RWPE2 (cell line): ENCODE data around the gene HIGD2A.

ENCODE experiments used
- ATAC-seq: fragments of 200-7000 bp; cut with Tn5 transposase; 3 replicates; pipeline ENCODE4 v1.9.1; 2021; ENCODE audit warnings: low read depth
- DNase-seq: peaks from one replicate; pipeline ENCODE4 v3.0.0-alpha.2; 2020; ENCODE audit warnings: low spot score
- H3K27ac ChIP-seq: fragments of 450-650 bp; 2 replicates; pipeline ENCODE4 v1.5.1; 2017; ENCODE audit warnings: mild to moderate bottlenecking; ENCODE audit not compliant: poor library complexity, severe bottlenecking
- H3K27me3 ChIP-seq: fragments of 250-450 bp; sonication (Bioruptor Pico); 2 replicates; pipeline ENCODE4 v1.5.1; 2021; ENCODE audit warnings: mild to moderate bottlenecking, moderate library complexity; ENCODE audit not compliant: insufficient read depth, poor library complexity, severe bottlenecking
- H3K36me3 ChIP-seq: fragments of 250-450 bp; sonication (Bioruptor Pico); 2 replicates; pipeline ENCODE4 v1.5.1; 2020; ENCODE audit warnings: low read depth, mild to moderate bottlenecking, moderate library complexity
- H3K4me1 ChIP-seq: fragments of 250-450 bp; sonication (Bioruptor Pico); 2 replicates; pipeline ENCODE4 v1.5.1; 2021; ENCODE audit warnings: mild to moderate bottlenecking, moderate library complexity; ENCODE audit not compliant: insufficient read depth, poor library complexity, severe bottlenecking
- H3K4me3 ChIP-seq: fragments of 250-450 bp; sonication (Bioruptor Pico); 2 replicates; pipeline ENCODE4 v1.5.1; 2021; ENCODE audit warnings: mild to moderate bottlenecking, moderate library complexity; ENCODE audit not compliant: severe bottlenecking
- H3K9me3 ChIP-seq: fragments of 250-450 bp; sonication (Bioruptor Pico); 2 replicates; pipeline ENCODE4 v1.5.1; 2021; ENCODE audit warnings: mild to moderate bottlenecking, moderate library complexity; ENCODE audit not compliant: severe bottlenecking
- CTCF ChIP-seq: fragments of 450-650 bp; IDR thresholded peaks from one replicate; pipeline ENCODE4 v1.5.1; 2017; ENCODE audit warnings: mild to moderate bottlenecking, moderate library complexity; ENCODE audit not compliant: poor library complexity, severe bottlenecking

The HIGD2A gene

GRCh38 chr5:176391999-176392398, 3.4 kb downstream of the HIGD2A start:
- DNase-seq: no peak
- no peak overlapping the region for H3K27ac ChIP-seq
- no peaks in the 10 kb centered on the region for H3K9me3 ChIP-seq
- TF ChIP-seq CTCF: no peak
- peaks cover 10% of the 10 kb centered on the region for H3K4me1 ChIP-seq
- H3K4me3 ChIP-seq: no peak overlapping the region
- no peaks in the 10 kb centered on the region for H3K27me3 ChIP-seq
- no peak for ATAC-seq
- H3K36me3 ChIP-seq: peaks cover 71% of the 10 kb centered on the region

DNA sequence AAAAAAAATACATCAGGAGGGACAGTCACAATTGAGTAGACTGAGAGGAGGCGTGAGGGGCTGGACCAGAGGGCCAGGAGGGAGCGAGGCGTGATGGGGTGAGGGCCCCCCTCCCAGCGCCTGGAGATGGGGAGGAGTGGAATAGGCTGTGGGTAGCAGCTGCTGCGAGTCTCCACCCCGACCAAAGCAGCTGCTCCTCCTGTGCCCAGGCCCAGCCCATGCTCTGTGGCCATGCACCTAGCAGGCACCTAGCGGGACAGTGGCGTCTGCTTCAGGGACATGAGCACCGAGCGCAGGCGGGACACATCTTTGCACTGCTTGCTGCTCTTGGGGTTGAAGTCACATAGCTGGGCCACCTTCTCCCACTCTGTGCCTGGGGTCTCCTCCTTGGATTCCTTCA, 4.0 kb downstream of the HIGD2A start:
- no peaks in the 10 kb centered on the region for H3K27me3 ChIP-seq
- peaks cover 4% of the 10 kb centered on the region for H3K4me1 ChIP-seq
- DNase-seq: no peak
- no peak for TF ChIP-seq CTCF
- no peak overlapping the region for H3K4me3 ChIP-seq
- peaks cover 66% of the 10 kb centered on the region for H3K36me3 ChIP-seq
- H3K9me3 ChIP-seq: no peaks in the 10 kb centered on the region
- no peak for ATAC-seq
- no peak overlapping the region for H3K27ac ChIP-seq

GRCh38 chr5:176394096-176394495, 5.5 kb downstream of the HIGD2A start:
- peaks cover 80% of the 10 kb centered on the region for H3K36me3 ChIP-seq
- H3K27me3 ChIP-seq: no peaks in the 10 kb centered on the region
- no peaks in the 10 kb centered on the region for H3K9me3 ChIP-seq
- no peak for TF ChIP-seq CTCF
- H3K27ac ChIP-seq: no peak overlapping the region
- ATAC-seq (no peak), DNase-seq (no peak)
- peaks cover 4% of the 10 kb centered on the region for H3K4me1 ChIP-seq
- H3K4me3 ChIP-seq: no peak overlapping the region

DNA sequence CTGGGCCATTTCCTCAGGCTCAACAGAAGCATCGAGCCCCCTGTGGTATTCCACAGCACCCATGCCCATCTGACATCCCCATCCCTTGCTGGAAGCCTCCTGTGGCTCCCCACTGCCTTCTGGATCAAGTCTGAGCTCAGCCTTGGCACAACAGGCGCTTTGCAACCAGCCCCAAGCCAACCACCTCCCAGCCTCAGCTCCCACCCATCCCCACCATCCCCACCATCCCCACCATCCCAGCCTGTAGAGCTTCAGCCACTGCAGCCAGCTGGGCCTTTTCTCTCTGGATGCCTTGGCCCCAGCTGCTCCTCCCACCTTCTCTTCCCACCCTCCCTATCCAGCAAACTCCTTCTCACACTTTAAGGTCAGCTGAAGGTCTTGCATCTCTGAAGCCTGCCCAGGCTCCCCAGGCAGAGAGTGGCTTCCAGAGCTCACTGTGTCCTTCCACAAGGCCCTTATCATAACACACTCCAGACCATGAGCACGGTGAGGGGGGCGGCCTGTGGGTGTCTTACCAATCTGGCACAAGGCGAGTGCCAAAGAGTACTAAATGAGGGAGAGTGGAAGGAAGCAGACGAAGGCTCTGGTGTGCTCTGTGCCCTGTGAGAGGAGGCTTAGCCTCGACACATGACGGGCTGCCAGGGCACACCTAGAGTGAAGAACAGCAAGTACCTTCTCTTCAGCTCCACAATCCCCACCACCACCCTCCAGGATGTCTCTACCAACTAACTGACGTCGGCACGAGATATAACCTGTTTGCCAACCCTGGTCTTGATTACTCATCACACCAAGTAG, 6.5 kb downstream of the HIGD2A start:
- Histone ChIP-seq H3K9me3 (no peaks in the 10 kb centered on the region), H3K4me3 (no peak overlapping the region), H3K4me1 (peaks cover 3% of the 10 kb centered on the region), H3K27me3 (no peaks in the 10 kb centered on the region), H3K36me3 (peaks cover 80% of the 10 kb centered on the region), H3K27ac (no peak overlapping the region)
- ATAC-seq (no peak), DNase-seq (no peak)
- TF ChIP-seq CTCF: no peak

GRCh38 chr5:176396330-176396729, 7.8 kb downstream of the HIGD2A start:
- Histone ChIP-seq H3K27me3 (no peaks in the 10 kb centered on the region), H3K9me3 (no peaks in the 10 kb centered on the region), H3K36me3 (peaks cover 68% of the 10 kb centered on the region), H3K27ac (no peak overlapping the region), H3K4me1 (peaks cover 16% of the 10 kb centered on the region), H3K4me3 (no peak overlapping the region)
- DNase-seq (no peak), ATAC-seq (no peak)
- no peak for TF ChIP-seq CTCF
